ENCODE results near the gene TMED1. TPM values are rescaled to one million over a fixed set of nuclear protein-coding genes. Genes with fewer than 3 reads are reported as not detected.

Gene TMED1
- total and polyA plus RNA-seq, 9 of the 15 experiments (the other 6 are each of a cell fraction or from before 2014, with no cell fraction given) = 0.86 to 30.2 (median 23.5) TPM

DNA sequence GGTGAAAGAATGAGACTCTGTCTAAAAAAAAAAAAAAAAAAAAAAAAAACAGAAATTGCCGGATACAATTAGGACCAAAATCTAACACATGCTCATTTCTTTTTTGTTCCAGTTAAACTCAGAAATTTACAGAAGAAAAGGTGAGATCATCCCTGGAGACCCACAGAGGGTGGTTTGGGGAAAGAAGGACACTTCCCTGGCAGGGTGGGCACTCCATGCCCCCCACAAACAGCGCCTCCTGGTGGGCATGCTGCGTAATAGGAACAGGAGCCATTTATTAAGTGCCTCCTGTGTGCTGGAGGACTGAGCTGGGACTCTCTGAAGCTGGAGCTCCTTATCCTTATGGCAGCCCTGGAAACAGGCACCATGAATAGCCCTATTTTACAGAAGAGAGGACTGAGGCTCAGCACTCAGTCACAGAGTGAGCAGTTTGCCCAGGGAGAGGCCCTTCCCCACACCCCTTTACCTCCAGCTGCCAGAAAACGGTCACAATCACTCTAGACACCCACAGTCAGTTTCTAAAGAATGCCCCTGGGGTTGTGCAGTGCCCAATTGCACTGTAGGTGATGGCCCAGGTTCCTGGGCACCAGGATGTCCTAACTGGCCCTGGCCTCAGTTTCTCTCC lies 22.3 kb upstream of the TMED1 start (continued):
- TF ChIP-seq SMAD2 (IDR thresholded peaks at IDR 0.05; ENCODE audit: low read depth, low read length) (no peak), XRCC5 (IDR thresholded peaks at IDR 0.05; ENCODE audit: low read depth, low read length) (peak; percentile 84), HMG20A (CRISPR knock-in tag; conservative IDR thresholded peaks at IDR 0.05) (no peak), CHD4 (IDR thresholded peaks at IDR 0.05; ENCODE audit: insufficient read depth, insufficient replicate concordance, low read depth, low read length, poor library complexity, severe bottlenecking) (no peak), DPF2 (IDR thresholded peaks at IDR 0.05) (no peak), POLR3A (IDR thresholded peaks at IDR 0.05; ENCODE audit: borderline replicate concordance, extremely low read depth, insufficient read depth, insufficient read length) (no peak), PURB (CRISPR knock-in tag; IDR thresholded peaks at IDR 0.05; ENCODE audit: low read depth) (no peak), ZNF408 (CRISPR knock-in tag; IDR thresholded peaks at IDR 0.05; ENCODE audit: low read depth) (no peak), RBM14 (IDR thresholded peaks at IDR 0.05; ENCODE audit: borderline replicate concordance, insufficient read depth, low read depth, low read length) (no peak), CHCHD3 (CRISPR knock-in tag; IDR thresholded peaks at IDR 0.05) (no peak), BRD9 (IDR thresholded peaks at IDR 0.05; ENCODE audit: low read depth, partially characterized antibody) (no peak), SLC30A9 (CRISPR knock-in tag; IDR thresholded peaks at IDR 0.05) (no peak), POLR2G (IDR thresholded peaks at IDR 0.05; ENCODE audit: low read depth, low read length) (no peak)
- TF ChIP-seq, protein P1, sequence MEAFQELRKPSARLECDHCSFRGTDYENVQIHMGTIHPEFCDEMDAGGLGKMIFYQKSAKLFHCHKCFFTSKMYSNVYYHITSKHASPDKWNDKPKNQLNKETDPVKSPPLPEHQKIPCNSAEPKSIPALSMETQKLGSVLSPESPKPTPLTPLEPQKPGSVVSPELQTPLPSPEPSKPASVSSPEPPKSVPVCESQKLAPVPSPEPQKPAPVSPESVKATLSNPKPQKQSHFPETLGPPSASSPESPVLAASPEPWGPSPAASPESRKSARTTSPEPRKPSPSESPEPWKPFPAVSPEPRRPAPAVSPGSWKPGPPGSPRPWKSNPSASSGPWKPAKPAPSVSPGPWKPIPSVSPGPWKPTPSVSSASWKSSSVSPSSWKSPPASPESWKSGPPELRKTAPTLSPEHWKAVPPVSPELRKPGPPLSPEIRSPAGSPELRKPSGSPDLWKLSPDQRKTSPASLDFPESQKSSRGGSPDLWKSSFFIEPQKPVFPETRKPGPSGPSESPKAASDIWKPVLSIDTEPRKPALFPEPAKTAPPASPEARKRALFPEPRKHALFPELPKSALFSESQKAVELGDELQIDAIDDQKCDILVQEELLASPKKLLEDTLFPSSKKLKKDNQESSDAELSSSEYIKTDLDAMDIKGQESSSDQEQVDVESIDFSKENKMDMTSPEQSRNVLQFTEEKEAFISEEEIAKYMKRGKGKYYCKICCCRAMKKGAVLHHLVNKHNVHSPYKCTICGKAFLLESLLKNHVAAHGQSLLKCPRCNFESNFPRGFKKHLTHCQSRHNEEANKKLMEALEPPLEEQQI (IDR thresholded peaks at IDR 0.05) = no peak
- TF ChIP-seq, protein P2, sequence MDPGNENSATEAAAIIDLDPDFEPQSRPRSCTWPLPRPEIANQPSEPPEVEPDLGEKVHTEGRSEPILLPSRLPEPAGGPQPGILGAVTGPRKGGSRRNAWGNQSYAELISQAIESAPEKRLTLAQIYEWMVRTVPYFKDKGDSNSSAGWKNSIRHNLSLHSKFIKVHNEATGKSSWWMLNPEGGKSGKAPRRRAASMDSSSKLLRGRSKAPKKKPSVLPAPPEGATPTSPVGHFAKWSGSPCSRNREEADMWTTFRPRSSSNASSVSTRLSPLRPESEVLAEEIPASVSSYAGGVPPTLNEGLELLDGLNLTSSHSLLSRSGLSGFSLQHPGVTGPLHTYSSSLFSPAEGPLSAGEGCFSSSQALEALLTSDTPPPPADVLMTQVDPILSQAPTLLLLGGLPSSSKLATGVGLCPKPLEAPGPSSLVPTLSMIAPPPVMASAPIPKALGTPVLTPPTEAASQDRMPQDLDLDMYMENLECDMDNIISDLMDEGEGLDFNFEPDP (CRISPR knock-in tag; IDR thresholded peaks at IDR 0.05) = no peak
- TF ChIP-seq, protein P3, sequence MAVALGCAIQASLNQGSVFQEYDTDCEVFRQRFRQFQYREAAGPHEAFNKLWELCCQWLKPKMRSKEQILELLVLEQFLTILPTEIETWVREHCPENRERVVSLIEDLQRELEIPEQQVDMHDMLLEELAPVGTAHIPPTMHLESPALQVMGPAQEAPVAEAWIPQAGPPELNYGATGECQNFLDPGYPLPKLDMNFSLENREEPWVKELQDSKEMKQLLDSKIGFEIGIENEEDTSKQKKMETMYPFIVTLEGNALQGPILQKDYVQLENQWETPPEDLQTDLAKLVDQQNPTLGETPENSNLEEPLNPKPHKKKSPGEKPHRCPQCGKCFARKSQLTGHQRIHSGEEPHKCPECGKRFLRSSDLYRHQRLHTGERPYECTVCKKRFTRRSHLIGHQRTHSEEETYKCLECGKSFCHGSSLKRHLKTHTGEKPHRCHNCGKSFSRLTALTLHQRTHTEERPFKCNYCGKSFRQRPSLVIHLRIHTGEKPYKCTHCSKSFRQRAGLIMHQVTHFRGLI (CRISPR knock-in tag; IDR thresholded peaks at IDR 0.05) = no peak
- TF ChIP-seq, protein P4, sequence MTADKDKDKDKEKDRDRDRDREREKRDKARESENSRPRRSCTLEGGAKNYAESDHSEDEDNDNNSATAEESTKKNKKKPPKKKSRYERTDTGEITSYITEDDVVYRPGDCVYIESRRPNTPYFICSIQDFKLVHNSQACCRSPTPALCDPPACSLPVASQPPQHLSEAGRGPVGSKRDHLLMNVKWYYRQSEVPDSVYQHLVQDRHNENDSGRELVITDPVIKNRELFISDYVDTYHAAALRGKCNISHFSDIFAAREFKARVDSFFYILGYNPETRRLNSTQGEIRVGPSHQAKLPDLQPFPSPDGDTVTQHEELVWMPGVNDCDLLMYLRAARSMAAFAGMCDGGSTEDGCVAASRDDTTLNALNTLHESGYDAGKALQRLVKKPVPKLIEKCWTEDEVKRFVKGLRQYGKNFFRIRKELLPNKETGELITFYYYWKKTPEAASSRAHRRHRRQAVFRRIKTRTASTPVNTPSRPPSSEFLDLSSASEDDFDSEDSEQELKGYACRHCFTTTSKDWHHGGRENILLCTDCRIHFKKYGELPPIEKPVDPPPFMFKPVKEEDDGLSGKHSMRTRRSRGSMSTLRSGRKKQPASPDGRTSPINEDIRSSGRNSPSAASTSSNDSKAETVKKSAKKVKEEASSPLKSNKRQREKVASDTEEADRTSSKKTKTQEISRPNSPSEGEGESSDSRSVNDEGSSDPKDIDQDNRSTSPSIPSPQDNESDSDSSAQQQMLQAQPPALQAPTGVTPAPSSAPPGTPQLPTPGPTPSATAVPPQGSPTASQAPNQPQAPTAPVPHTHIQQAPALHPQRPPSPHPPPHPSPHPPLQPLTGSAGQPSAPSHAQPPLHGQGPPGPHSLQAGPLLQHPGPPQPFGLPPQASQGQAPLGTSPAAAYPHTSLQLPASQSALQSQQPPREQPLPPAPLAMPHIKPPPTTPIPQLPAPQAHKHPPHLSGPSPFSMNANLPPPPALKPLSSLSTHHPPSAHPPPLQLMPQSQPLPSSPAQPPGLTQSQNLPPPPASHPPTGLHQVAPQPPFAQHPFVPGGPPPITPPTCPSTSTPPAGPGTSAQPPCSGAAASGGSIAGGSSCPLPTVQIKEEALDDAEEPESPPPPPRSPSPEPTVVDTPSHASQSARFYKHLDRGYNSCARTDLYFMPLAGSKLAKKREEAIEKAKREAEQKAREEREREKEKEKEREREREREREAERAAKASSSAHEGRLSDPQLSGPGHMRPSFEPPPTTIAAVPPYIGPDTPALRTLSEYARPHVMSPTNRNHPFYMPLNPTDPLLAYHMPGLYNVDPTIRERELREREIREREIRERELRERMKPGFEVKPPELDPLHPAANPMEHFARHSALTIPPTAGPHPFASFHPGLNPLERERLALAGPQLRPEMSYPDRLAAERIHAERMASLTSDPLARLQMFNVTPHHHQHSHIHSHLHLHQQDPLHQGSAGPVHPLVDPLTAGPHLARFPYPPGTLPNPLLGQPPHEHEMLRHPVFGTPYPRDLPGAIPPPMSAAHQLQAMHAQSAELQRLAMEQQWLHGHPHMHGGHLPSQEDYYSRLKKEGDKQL (CRISPR knock-in tag; IDR thresholded peaks at IDR 0.05; ENCODE audit: borderline replicate concordance) = no peak

Measured in K562 (cell line).